NCI-H460 (cell line): ENCODE measurements around the gene SLC30A1. TPM values are rescaled to one million over a fixed set of nuclear protein-coding genes. Genes with fewer than 3 reads are reported as not detected.
A peak's percentile ranks its signal among the peaks of the same experiment; 100 is the strongest.
"Not testable (repeated sequence)": the region's sequence is repeated elsewhere in the genome, so short reads cannot be mapped to it uniquely, and the experiment has no call there.

Source experiments
- DNase-seq: peaks from one replicate; pipeline ENCODE4 v3.0.0-alpha.2; 2016; ENCODE audit warnings: low read depth; ENCODE audit errors: extremely low read depth
- polyA plus RNA-seq: library from polyadenylated mRNA; depleted of rRNA; stranded (reverse); fragments of >200 nt; gene quantifications from 2 replicates; pipeline ENCODE4 v1.2.3, GENCODE V29; 2014; cell fraction: nucleus; rRNA removed
- total RNA-seq: library from RNA; depleted of rRNA; stranded (reverse); fragments of >200 nt; shearing (Covaris generic); gene quantifications from 2 replicates; pipeline ENCODE4 v1.2.3, GENCODE V29; 2014; rRNA removed

SLC30A1 gene, protein sequence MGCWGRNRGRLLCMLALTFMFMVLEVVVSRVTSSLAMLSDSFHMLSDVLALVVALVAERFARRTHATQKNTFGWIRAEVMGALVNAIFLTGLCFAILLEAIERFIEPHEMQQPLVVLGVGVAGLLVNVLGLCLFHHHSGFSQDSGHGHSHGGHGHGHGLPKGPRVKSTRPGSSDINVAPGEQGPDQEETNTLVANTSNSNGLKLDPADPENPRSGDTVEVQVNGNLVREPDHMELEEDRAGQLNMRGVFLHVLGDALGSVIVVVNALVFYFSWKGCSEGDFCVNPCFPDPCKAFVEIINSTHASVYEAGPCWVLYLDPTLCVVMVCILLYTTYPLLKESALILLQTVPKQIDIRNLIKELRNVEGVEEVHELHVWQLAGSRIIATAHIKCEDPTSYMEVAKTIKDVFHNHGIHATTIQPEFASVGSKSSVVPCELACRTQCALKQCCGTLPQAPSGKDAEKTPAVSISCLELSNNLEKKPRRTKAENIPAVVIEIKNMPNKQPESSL
- total RNA-seq, result 33.2 and 35.3 TPM in 2 replicates
- polyA plus RNA-seq, result 15.9 and 18.6 TPM in 2 replicates

DNA sequence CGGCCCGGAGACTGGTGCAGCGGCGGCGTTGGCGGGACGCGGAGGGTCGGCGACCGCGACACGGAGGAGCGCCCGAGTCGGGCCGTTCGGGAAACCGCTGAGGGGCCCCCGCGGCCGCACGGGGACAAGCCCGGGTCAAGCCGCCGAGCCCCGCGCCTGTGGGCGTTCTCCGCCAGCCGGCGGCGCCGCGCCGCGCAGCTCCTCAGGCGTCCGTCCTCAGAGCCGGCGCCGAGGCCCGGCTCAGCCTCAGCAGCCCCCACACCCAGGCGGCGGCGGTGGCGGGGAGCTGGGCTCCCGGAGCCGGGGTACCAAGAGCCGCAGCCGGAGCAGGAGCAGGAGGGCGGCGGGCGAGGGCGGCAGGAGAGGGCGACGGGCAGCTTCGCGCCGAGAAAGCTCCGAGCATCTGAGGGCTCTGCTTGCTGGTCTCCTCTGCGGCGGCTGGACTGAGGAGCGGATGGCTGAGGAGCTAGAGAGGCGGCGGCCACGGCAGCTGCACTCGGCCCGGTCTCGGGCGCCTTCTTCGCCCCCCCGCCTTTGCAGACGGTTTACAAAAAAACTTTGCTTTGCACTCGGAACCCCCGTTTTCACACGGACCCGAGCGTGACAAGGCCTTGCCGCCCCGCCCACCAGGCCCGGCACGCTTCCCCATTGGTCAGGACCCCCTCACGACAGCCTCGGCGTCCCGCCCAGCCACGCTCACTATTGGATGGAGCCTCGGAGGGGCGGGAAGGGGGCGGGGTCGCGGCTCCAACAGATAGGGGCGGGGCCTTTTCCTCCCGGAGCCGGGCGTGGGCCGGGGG lies at the start of gene SLC30A1:
SLC30A1 (minus strand) TSS at position 522 of the 800 bp plus-strand sequence. CDS start 549 bp downstream, outside the sequence.
- peak; percentile 99 for DNase-seq

DNA sequence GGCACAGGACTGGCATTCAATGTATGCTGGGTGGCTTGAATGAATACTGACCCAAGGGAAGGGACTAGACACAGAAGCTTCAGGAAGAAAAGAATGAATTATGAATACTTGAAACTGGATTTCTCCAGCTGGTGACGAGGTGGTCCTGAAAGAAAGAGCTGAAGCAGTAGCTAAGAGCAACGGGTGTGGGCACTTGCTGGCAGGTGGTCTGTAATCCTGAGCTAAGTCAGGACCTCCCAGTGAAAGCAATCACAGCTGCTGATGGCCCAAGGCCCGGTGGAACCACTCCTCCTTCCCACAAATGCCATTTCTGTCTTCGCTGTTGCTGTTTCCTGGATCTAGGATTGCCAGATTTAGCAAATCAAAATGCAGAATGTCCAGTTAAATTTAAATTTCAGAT lies 49.5 kb upstream of the SLC30A1 start:
- DNase-seq, result no peak

DNA sequence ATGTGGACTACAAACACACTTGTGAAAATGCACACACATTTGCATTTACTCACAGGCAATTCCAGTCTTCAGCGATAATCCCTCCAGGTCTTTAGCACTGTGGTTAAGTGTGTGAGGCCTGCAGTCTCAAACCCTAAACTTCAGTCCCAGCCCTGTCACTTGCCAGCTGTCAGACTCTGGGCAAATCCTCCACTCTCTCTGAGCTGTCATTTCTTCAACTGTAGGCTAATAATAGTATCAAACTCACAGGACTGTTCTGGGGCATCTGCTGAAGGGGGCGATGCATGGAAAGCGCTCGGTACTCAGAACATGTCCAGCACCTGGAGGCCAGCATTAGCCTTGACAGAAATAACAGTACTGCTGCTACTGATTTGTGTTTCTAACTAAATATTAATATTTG lies 48.3 kb upstream of the SLC30A1 start:
- no peak for DNase-seq

DNA sequence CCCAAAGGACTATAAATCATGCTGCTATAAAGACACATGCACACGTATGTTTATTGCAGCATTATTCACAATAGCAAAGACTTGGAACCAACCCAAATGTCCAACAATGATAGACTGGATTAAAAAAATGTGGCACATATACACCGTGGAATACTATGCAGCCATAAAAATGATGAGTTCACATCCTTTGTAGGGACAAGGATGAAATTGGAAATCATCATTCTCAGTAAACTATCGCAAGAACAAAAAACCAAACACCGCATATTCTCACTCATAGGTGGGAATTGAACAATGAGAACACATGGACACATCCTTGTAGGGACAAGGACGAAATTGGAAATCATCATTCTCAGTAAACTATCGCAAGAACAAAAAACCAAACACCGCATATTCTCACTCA lies 46.9 kb upstream of the SLC30A1 start:
- not testable (repeated sequence) for DNase-seq

DNA sequence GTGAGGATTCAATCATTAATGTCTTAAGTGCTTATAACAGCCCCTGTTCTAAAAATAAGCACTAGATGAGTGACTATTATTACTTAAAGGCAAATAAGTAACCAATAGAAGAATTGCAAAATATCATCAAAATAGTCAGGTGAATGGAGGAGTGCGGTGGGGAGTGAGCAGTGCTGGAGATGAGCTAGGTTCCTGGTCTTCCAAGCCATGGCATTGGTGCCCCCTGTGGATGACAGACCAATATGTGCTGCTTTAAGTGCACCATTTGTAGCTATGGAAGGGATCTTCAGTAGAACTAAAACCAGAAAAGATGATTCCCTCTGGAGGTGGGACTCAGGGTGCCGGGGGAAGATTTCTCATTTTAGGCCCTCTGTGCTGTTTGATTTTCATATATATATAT lies 46.1 kb upstream of the SLC30A1 start:
- DNase-seq, result peak; percentile 48

DNA sequence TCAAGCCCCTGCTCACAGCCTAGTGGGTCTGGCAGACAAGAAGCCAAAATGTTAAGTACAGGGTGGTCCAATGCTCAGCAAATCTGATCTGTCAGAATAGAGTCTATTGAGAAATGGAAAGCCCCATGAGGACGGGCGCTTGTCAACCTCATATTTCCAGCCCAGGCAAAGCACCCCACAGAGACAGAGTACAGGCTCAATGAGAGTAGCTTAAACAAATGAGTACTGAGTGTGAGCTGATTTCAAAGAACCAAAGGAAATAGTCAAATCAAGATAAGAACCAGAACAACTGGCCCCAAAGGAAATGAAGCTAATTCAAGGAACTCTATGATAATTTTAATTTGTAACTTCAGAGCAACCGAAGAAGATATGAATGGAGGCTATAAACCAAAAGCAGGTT lies 44.6 kb upstream of the SLC30A1 start:
- DNase-seq, result no peak

DNA sequence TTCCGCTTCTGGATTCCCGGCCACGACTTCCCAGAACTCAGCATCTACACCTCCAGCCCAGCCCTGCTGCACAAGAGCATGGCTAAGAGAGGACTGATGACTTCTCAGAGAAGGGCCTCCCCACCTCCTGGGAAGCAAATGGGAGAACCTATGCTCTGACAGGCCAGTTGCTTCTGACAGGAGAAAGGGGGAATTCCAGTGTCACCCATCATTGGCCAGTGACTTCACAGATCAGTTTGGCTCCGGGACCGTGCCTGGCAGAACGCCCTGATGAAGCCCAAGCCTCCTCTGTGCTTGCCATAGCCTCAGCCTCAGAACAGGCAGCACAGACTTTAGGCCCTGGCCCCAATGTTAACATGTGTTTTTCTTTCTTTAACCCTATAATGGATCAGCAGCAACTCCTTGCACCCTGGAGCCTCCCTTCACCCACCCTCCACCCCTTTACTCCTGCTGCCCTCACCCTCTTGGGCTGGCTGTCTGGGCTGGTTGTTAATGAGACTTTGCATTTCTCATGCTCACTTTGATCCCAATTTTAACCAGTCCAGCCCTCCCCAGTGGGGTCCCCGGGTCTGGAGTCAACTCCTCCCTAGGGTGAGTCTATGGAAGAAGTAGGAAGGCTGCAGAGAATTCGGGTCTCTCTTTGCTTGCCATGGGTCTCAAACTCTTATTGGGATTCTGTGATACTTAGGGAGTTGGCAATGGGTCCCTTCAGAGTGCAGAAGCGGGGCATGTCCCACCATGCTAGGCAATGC lies 42.7 kb upstream of the SLC30A1 start:
- no peak for DNase-seq

DNA sequence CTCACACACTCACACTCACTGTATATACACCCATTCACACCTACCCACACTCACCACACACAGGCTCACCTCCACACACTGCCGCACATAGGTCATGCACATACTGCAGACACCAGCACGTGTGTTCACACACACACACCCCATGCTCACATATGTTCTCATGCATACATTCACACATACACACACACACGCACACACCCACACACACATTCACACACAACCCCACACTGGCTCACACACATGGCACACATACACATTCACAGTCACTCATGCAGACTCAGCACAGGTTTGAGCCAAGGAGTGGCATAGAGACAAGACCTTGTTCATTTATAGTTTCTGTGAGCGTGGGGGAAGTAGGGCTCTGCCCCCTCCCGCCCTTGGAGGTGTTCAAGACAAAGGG lies 41.1 kb upstream of the SLC30A1 start:
- DNase-seq, result no peak

DNA sequence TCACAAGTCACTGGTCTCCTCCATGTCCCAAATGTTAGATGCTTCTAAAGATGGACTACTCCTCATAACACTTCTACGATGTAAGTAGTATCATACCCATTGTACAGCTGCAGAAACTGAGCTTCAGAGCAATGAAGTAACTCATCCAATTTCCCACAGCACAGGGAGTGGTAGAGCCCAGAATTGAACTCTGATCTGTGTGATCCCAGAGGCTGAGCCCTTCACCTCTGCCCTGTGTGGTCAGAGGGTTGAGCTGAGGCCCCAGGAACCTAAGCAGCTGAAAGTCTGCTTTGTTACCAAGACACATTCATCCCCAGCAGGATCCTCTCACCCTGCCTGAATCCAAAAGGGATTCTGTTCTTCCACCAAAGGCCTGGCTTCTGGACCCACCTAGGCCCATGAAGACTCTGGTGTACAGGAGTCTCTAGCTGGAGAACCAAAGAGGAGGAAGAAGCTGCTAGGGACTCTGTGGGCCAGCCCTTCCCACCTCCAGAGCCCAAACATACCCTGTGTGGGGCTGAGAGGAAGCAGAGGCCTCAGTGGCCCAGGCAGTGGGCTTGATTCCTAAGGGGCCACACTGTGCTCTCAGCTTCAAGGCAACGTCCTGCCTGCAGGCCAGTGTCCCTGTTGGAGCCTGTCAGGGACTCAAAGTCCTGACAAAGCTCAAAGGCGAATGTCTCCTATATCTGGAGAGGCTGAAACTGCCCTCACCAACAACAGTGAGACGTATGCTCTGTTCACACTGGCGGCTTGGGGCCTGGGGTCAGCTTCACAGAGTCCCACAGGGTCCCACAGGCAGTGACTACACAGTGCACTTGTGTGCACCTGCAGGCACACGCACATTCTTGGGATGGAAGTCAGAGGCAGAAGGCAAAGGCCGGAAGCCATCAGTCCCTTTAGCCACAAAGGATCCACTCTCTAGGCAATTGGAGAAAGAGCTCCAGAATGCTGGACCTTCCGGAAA lies 40.4 kb upstream of the SLC30A1 start:
- DNase-seq, result no peak

DNA sequence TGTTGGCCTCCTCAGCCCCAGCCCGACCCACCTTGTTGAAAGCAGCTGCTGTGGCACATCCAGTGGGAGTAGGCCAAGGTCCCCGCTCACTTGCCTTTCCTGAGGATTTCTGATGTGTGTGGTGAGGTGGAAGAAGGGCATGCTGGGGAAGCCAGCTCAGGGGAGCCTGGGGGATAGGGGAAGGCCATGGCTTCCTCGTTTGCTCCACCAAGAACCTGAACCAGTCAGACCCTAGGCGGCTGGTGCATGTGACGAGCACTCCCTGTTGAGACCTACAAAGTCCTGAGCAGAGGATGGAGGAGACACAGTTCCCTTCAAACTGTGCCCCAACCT lies 38.0 kb upstream of the SLC30A1 start:
- DNase-seq, result no peak

DNA sequence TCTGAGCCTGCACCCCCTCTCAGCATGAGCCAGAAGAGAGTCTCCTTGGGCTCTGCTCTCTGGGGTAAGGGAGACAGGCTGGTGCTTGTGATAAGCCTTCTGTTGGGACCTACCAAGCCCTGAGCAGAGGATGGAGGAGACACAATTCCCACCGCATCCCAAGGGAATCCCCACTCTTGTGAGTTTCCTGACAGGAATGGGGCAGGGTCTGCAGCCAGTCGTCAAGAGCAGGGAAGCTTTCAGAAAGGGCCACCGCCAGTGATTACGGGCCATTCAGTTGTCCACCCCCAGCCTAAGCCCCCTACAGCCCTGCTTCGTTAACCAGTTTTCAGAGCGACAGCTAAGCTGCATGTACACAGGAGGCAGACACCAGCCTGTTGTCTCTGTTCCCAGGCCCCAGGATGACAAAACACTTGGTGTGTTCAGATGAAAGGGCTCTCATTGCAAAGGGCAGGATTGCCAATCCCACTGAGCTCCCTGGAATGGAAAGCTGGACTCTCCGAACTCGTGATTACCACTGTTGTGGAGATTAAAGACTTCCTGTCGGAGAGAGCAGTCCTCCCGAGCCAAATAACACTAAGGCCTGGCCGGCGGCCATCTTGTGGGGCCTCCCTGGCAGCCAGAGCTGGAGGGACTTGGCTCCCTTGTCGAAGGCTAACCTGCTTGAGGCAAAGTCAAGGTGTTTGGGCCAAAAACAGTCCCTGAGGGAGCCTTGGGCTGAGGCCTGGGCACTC lies 37.4 kb upstream of the SLC30A1 start:
- DNase-seq, result no peak

DNA sequence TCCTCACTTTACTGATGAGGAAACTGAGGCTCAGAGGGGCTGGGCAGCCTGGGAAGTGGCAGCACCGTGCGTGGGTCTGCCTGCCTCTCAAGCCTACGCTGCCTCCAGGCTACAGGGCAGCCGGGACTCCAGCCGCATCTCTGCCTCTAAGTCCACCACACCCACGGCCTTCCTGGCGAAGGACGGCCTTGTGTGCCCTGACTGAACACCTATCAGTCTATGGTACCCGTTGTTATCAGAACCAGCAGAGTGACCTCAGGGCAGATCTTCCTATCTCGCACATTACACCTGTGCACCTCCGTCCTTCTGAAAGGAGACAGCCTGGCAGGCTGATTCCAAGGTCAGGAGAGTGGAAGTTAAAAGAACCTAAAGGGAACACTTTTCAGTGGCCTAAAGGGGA lies 35.7 kb upstream of the SLC30A1 start:
- no peak for DNase-seq

DNA sequence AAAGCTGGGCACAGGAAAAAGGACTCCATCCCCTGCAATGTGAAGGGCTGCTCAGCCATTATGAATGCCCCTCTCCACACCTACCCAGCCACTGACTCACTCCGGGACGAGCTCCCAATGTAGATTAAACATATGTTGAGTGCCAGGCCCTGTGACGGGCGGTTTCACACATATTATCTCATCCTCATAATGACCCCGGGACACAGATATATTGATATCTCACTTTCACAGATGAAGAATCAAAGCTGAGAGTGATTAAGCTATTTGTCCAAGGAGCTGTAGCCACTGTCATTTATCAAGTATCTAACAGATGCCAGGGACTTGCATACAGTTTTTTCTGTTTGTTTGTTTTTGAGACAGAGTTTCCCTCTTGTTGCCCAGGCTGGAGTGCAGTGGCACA lies 35.0 kb upstream of the SLC30A1 start:
- DNase-seq, result peak; percentile 47

DNA sequence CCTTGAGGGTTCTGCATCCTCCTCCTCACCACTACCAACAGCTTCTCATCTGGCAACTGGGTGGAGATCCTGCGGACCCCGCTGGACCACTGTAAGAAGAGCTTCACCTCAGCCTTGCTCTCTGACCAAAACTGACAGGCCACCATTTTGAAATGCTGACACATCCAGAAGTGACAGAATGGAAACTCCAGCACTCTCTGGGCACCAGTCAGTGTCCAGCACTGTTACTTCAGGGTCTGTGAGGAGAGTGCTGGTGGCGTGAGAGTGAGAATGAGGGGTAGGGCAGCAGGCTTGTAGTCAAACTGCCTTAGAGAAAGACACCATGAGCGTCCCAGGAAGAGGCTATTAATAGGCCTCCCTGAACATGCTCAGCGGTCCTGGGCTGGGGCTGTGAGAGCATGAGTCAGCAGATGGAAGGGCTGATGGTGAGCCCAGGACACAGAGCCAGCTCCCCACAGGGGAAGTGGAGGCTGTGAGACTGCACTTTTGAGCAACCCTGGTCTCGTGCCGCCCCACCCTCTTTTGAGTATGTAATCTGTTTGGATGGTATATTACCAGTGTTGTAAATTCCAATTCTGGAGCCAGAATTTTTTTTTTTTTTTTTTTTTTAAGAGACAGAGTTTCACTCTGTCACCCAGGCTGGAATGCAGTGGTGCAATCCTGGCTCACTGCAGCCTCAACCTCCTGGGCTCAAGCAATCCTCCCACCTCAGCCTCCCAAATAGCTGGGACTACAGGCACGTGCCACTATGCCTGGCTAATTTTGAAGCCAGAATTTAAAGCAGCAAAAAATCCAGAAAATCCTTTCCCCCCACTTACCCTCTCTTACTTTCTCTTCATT lies 34.4 kb upstream of the SLC30A1 start:
- peak; percentile 79 for DNase-seq

DNA sequence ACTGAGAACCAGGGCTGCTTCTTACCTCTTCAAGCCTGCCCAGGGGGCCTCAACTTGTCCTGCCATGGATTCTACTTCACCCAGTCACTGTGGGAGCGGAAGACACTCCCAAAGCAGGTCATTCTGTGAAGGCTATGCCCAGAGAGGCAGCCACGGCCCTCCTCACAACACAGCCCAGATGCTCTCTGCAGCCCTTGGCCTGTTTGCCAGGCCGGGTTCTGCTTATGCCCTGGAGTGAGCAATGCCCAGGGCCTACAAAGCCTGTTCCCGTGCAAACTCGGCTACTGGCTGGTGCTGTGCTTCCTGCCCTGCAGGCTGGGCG lies 33.8 kb upstream of the SLC30A1 start:
- DNase-seq, result no peak

DNA sequence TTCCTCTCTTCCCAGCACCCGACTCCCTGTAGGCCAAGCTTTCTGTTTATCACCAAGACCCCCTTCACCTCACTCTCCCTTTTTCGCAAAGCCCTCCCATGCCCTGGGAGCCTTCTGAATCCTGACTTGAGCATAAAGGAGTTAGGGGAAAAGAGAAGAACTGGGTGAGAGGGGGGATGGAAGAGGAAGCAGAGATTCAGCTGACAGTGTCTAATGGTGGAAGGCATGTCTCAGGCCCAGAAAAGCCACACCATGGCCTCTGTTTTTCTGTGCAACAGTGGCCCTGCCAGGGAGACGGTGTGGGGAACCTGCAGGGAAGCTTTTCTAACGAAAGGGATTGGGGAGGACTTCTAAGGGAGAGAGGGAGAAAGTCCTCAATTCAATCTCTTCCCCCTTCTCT lies 32.9 kb upstream of the SLC30A1 start:
- no peak for DNase-seq

DNA sequence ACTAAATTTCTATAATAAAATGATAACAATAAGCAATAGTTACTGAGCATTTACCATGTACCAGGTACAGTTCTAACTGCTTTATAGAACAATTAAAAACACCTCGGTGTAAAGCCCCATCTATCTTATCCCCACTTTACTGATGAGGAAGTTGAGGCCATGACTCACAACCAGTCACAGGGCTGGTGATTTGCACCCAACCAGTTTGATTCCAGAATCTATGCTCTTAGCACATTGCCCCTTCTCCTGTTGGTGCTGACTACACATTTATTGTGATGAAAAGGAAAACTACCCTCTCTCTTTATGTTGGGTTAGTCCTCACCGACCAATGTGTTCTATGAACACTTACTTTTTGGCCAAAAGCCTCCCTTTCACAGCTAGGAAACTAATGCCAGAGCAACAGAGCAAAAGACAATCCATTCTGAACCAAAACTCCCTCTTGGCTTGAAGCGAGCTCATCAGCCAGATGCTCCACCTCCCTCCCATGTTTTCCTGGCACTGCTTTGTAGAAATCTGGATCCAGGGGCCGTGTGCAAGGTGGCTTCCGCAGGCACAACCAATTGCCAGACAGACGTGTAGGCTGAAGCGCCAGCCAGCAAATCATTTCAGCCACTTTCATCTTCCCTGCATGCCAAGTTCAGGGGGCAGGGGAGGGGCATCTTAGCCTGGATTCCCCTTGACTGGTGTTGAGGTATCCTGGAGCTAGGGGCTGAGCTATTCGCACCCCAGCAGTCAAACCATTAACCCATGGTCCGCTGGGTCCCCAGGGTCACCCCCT lies 32.0 kb upstream of the SLC30A1 start:
- no peak for DNase-seq
